Upper lobe of right lung (tissue), 1 donor: ENCODE results near the gene PTPDC1. TPM values are rescaled to one million over a fixed set of nuclear protein-coding genes. Genes with fewer than 3 reads are reported as not detected.

ENCODE experiments used
- ATAC-seq: fragments of 200-7000 bp; cut with Tn5 transposase; one replicate; pipeline ENCODE4 v1.9.1; 2020; ENCODE audit warnings: mild to moderate bottlenecking, moderate library complexity
- DNase-seq: peaks from one replicate; pipeline ENCODE4 v3.0.0-alpha.2; 2020
- H3K27ac ChIP-seq: fragments of 200-600 bp; one replicate; pipeline ENCODE4 v1.8.0; 2022
- H3K27me3 ChIP-seq: fragments of 200-600 bp; one replicate; pipeline ENCODE4 v1.8.0; 2022; ENCODE audit warnings: mild to moderate bottlenecking
- H3K36me3 ChIP-seq: fragments of 200-600 bp; one replicate; pipeline ENCODE4 v1.8.0; 2022
- H3K4me1 ChIP-seq: fragments of 200-600 bp; one replicate; pipeline ENCODE4 v1.8.0; 2022
- H3K4me3 ChIP-seq: fragments of 200-600 bp; one replicate; pipeline ENCODE4 v1.8.0; 2022; ENCODE audit warnings: mild to moderate bottlenecking
- H3K9me3 ChIP-seq: fragments of 200-600 bp; one replicate; pipeline ENCODE4 v1.8.0; 2022
- intact Hi-C: fragments of 100-400 bp; cut with DNase I; formaldehyde crosslinking; loops from one replicate; pipeline ENCODE4 v1.11.0; 2022
- total RNA-seq: library from RNA; stranded (reverse); fragmentation: NEBNext Ultra II Directional; extraction: Animal tissue kit (Norgen Biotek cat#: 25700); gene quantifications from one replicate; pipeline ENCODE4 v1.2.1, GENCODE V29; 2021
- TF ChIP-seq, protein P1 (sequence below): fragments of 200-600 bp; IDR thresholded peaks from one replicate; pipeline ENCODE4 v1.8.0; 2022; ENCODE audit warnings: antibody characterized with exemption
- donor health status: DM: no; HTN: yes; CAD: no; lungs with severe emphysema.

PTPDC1 gene
- total RNA-seq, 1 donor from 2014 or later: 10.0 TPM

DNA sequence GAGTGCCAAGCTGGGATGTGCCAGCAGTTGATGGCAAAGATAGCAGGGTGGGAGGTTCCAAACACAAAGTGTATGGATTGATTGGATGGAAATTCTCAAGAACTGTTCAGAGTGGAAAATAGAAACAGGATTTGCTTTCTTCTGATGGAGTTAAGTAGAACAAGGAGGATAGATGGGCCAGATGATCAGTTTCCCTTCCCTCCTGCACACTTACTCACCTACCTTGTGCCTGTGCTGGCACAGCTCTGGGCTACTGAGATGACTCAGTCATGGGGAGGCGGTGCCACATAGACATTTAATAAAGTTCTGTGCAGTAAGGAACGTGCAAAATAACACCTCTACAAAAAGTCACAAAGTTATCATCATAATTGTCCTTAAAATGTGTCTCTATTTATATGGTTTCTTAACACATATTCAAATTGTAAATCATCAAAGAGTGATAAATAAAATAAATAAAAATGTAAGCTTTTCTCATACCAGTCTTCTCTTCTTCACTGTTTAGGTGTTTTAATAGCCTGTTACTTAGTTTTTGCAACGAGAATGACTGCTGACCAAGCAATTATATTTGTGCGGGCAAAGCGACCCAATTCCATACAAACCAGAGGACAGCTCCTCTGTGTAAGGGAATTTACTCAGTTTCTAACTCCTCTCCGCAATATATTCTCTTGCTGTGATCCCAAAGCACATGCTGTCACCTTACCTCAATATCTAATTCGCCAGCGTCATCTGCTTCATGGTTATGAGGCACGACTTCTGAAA lies 12.7 kb downstream of the PTPDC1 start:
- Histone ChIP-seq H3K4me3 (no peak overlapping the region), H3K27me3 (no peaks in the 10 kb centered on the region), H3K9me3 (no peaks in the 10 kb centered on the region), H3K4me1 (no peaks in the 10 kb centered on the region), H3K27ac (no peak overlapping the region), H3K36me3 (peaks cover 5% of the 10 kb centered on the region)
- no peak for ATAC-seq
- DNase-seq: no peak
- TF ChIP-seq, protein P1, sequence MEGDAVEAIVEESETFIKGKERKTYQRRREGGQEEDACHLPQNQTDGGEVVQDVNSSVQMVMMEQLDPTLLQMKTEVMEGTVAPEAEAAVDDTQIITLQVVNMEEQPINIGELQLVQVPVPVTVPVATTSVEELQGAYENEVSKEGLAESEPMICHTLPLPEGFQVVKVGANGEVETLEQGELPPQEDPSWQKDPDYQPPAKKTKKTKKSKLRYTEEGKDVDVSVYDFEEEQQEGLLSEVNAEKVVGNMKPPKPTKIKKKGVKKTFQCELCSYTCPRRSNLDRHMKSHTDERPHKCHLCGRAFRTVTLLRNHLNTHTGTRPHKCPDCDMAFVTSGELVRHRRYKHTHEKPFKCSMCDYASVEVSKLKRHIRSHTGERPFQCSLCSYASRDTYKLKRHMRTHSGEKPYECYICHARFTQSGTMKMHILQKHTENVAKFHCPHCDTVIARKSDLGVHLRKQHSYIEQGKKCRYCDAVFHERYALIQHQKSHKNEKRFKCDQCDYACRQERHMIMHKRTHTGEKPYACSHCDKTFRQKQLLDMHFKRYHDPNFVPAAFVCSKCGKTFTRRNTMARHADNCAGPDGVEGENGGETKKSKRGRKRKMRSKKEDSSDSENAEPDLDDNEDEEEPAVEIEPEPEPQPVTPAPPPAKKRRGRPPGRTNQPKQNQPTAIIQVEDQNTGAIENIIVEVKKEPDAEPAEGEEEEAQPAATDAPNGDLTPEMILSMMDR: no peak
- intact Hi-C loops: no loop called here

DNA sequence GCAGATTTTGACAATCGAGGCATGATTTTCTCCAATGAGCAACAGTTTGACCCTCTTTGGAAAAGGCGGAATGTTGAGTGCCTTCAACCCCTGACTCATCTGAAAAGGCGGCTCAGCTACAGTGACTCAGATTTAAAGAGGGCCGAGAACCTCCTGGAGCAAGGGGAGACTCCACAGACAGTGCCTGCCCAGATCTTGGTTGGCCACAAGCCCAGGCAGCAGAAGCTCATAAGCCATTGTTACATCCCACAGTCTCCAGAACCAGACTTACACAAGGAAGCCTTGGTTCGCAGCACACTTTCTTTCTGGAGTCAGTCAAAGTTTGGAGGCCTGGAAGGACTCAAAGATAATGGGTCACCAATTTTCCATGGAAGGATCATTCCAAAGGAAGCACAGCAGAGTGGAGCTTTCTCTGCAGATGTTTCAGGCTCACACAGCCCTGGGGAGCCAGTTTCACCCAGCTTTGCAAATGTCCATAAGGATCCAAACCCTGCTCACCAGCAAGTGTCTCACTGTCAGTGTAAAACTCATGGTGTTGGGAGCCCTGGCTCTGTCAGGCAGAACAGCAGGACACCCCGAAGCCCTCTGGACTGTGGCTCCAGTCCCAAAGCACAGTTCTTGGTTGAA lies 13.6 kb downstream of the PTPDC1 start:
- TF ChIP-seq, protein P1: no peak
- no peaks in the 10 kb centered on the region for H3K27me3 ChIP-seq
- ATAC-seq (no peak), DNase-seq (no peak)
- H3K36me3 ChIP-seq: peaks cover 5% of the 10 kb centered on the region
- no peak overlapping the region for H3K4me3 ChIP-seq
- no peak overlapping the region for H3K27ac ChIP-seq
- intact Hi-C loops: no loop called here
- H3K4me1 ChIP-seq: no peaks in the 10 kb centered on the region
- H3K9me3 ChIP-seq: no peaks in the 10 kb centered on the region

DNA sequence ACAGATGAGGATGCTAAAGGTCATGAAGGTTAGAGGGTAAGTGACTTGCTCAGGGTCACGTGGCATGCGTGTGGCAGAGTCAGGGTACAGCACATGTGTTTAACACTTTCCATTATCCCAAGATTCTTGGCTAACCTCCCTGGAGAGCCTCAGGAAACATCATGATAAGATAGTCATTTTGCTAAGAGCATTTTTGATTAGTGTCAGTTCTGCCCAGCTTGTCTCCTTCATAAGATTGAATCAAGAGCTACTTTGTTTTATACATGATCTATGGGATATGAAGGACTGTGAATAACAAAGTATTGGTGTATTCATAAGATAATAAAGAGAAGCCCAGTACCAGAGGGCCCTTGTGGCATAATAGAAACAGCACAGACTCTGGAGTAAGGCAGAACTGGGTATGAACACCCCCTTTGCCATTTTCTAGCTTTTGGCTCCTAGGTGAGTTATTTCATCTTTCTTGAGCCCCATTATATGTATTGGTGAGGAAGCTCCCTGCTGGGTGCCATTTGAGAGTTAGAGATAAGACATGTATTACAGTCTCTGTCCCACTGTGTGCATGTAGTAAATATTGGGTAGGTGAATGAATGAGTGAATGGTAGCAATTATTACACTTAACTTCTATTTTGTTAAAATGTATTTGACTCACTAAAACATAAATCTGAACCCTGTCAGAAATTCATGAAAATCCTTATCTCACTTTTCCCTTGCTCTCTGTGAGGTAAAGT lies 16.1 kb downstream of the PTPDC1 start:
- H3K4me1 ChIP-seq: no peaks in the 10 kb centered on the region
- TF ChIP-seq, protein P1: no peak
- peaks cover 5% of the 10 kb centered on the region for H3K36me3 ChIP-seq
- no peak overlapping the region for H3K27ac ChIP-seq
- no peak overlapping the region for H3K4me3 ChIP-seq
- H3K27me3 ChIP-seq: no peaks in the 10 kb centered on the region
- no peak for ATAC-seq
- no peaks in the 10 kb centered on the region for H3K9me3 ChIP-seq
- DNase-seq: no peak
- intact Hi-C loops: no loop called here

DNA sequence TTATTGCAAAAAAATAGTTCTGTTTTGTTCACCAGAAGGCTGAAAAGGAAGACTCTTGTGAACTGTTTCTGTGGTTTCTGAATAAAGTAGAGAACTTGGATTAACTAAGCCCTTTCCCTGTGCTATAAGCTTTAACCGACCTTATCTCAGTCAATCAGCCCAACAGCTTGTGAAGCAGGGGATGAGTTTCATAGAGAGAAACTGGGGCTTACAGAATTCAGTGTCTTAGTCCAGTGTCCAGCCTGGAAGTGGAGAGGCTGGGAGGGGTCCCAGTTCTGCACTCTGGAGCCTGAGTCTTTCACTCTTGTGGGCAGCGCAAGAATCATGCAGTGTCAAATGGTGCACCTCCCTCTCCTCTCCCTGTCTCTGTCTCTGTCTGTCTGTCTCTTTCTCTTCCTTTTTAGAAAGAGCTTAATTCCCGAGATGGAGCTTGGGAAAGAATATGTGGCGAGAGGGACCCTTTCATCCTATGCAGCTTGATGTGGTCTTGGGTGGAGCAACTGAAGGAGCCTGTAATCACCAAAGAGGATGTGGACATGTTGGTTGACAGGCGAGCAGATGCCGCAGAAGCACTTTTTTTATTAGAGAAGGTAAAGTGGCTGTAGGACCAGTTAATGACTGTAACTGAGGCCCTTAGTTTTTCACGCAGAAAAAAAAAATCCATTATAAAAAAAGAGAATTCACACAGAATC lies 17.0 kb downstream of the PTPDC1 start:
- TF ChIP-seq, protein P1: no peak
- H3K4me1 ChIP-seq: no peaks in the 10 kb centered on the region
- H3K27me3 ChIP-seq: no peaks in the 10 kb centered on the region
- no peak overlapping the region for H3K27ac ChIP-seq
- intact Hi-C loops: no loop called here
- no peaks in the 10 kb centered on the region for H3K9me3 ChIP-seq
- peaks cover 5% of the 10 kb centered on the region for H3K36me3 ChIP-seq
- no peak for DNase-seq
- H3K4me3 ChIP-seq: no peak overlapping the region
- no peak for ATAC-seq

DNA sequence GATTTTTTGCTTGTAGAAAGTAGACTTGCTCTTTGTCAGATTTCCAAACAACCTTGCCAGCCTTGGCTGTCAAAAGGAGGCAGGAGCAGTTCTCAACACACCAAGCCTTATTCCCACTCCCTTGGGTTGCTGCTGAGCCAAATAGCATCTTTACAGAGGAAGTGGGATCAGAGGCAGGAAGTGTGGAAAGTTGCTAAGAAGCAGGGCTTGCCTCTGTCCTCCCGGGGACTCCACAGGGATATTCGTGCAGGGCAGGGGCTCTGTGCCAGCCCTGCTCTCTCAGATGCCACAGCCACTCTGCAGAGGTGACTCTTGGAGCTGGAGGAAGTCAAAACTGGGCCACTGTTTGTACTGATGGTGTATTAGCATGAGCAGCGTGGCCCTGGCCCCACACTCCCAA lies 24.3 kb downstream of the PTPDC1 start:
- ATAC-seq (peak; percentile 55), DNase-seq (no peak)
- H3K36me3 ChIP-seq: no peaks in the 10 kb centered on the region
- no peak overlapping the region for H3K27ac ChIP-seq
- no peaks in the 10 kb centered on the region for H3K27me3 ChIP-seq
- H3K4me1 ChIP-seq: peaks cover 5% of the 10 kb centered on the region
- TF ChIP-seq, protein P1: no peak
- no peaks in the 10 kb centered on the region for H3K9me3 ChIP-seq
- H3K4me3 ChIP-seq: no peak overlapping the region
- intact Hi-C loops: no loop called here
